HG03103 (cell line): ENCODE measurements around the gene PTPN2.

Experiments used
- ATAC-seq: cut with Tn5 transposase; IDR thresholded peaks from one replicate; pipeline ENCODE4 v1.9.1; 2021; ENCODE audit warnings: low read depth; ENCODE audit not compliant: unreplicated experiment

PTPN2 gene

DNA sequence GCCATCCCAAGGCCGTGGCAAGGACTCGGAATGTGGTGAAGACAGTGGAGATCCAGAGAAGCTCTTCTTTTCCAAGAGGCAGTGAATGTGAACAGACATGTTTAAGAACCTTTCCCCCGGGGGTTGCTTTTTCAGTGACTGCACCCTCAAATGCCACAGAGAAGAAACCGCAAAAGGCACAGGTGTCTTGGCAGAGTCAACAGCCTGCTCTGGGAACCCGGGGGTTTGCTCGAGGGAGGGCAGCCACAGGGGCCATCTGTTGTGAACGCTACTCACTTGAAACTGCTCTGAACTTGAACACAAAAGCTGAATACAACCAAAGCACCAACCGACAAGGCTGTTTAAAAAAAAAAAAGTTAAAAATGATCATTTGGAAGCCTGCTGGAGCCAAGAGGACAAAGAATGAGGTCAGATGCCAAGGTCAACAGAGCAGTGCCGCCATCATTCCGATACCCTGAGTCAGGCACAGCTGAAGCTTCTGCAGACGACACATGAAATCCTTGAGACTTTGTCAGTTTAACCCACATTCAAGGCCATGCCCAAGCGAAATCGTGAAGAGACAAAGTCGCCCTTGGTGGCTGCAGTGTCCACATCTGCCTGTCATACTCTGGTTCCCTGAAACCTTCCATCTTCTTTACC is 133.8 kb downstream of the PTPN2 start:
- peak; percentile 67 for ATAC-seq

DNA sequence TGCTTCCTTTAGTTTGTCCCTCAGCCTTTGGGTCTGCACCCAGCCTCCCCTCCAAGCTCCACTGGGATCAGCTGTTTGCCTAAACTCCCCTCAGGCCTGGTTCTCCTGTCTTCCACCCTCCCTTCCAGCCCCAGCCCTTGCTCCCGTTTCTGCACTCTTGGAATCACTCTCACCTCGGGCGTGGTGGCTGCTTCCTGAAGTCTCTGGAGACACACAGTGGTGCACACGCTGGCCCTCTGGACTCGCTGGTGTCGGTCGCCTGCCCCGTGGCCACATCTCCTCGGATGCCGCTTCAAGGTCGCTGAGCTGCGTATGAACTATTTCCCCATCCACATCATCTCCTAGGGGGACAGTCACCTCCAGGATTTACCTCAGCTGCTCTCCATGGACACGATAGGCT is 134.9 kb downstream of the PTPN2 start:
- ATAC-seq, result no peak

DNA sequence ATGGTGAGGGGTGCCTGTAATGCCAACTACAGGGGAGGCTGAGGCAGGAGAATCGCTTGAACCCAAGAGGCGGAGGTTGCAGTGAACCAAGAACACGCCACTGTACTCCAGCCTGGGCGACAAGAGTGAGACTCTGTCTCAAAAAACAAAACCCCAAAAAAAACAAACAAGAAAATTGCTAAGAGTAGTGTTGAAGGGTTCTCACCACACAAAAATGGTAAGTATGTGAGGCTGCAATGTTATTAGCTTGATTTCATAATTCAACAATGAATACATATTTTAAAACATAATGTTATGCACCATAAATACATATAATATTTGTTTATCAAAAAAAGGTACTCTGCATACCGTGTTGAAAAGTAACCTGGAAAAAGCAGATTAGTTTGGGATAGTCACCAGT is 135.4 kb downstream of the PTPN2 start:
- no peak for ATAC-seq

DNA sequence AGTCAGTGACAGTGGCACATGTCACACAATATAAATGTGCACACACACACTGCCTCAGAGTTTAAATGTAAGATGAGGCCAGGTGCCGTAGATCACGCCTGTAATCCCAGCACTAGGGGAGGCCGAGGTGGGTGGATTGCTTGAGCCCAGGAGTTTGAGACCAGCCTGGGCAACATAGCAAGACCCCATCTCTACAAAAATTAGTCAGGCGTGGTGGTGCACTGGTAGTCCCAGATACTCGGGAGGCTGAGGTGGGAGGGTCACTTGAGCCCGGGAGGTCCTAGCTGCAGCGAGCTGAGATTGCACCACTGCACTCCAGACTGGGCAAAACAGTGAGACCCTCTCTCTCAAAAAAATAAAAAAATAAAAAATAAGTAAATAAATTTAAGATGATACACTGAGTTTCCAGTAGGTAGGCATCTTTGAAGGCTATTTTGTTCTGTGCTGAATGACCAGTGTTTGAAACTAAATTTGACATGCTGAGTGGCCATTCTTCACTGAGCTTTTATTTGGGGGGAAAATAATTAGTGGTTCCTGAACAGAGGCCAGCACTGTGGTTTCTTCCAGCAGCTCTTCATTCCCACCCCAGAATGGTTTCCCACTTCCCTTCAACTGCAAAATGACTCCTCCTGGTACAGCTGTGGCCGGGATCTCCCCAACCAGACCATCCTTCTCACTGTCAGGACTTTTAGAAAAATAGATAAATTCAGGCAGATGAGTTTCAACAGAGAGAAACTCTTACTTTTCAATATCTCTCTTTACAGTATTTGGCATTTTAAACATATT is 136.3 kb downstream of the PTPN2 start:
- ATAC-seq, result no peak

- ATAC-seq, result no peak
These were observed 138.8 kb downstream of the PTPN2 start for GRCh38 chr18:12745095-12745795.

DNA sequence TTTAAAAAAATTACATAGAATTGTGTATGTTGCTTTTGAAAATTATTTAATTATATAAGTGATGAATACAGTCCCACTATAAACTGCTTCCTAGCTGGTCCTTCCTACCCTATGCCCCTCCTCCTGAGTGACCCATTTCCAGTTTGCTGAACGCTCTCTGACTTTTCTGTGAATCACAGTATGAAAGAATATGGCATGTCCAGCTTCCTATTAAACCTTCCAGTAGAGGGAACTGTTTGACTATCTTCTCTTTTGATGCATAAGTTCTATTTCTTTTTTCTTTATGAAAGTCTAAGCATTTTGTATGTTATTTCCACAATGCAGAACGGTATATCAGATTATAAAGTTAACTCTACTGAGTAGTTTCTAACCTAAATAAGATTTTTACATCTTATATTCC is 139.9 kb downstream of the PTPN2 start:
- ATAC-seq, result no peak

DNA sequence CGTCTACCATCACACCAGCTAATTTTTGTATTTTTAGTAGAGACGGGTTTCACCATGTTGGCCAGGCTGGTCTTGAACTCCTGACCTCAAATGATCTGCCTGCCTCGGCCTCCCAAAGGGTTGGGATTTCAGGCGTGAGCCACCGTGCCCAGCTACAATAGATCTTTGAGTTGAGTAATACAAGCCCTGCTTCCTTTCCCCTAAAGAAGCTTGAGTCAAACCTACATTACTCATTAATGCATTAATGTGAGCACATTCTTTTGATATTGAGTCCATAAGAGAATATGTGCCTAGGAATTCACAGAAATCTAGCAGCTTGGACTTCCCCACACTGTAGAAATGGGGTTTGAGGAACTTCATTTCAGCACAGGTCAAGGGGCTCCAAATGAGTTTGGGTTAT is 141.6 kb downstream of the PTPN2 start:
- no peak for ATAC-seq
